DOHH2 (cell line): ENCODE results near the gene DNASE1.

Source experiments
- H3F3A ChIP-seq: fragments of 200-600 bp; sonication (generic), shearing (Covaris generic); 2 replicates; pipeline ENCODE4 v1.6.0; 2016; ENCODE audit warnings: antibody characterized with exemption, mild to moderate bottlenecking; ENCODE audit not compliant: control insufficient read depth, insufficient read depth
- H3K27ac ChIP-seq: fragments of 200-600 bp; sonication (generic); 2 replicates; pipeline ENCODE4 v1.5.1; 2014; ENCODE audit warnings: low read depth, mild to moderate bottlenecking, low read length, moderate library complexity
- H3K27me3 ChIP-seq: fragments of 200-600 bp; sonication (generic); 2 replicates; pipeline ENCODE4 v1.6.1; 2014; ENCODE audit warnings: mild to moderate bottlenecking, low read length, mixed read lengths; ENCODE audit not compliant: control insufficient read depth
- H3K36me3 ChIP-seq: fragments of 200-600 bp; sonication (generic); 2 replicates; pipeline ENCODE4 v1.6.1; 2014; ENCODE audit warnings: mild to moderate bottlenecking, low read length, moderate library complexity, mixed read lengths; ENCODE audit not compliant: control insufficient read depth
- H3K4me1 ChIP-seq: fragments of 200-600 bp; sonication (generic); 2 replicates; pipeline ENCODE4 v1.6.1; 2014; ENCODE audit warnings: mild to moderate bottlenecking, low read length, mixed read lengths; ENCODE audit not compliant: control insufficient read depth
- H3K4me2 ChIP-seq: fragments of 200-600 bp; sonication (generic); 2 replicates; pipeline ENCODE4 v1.6.0; 2014; ENCODE audit warnings: mild to moderate bottlenecking, low read length, moderate library complexity
- H3K4me3 ChIP-seq: fragments of 200-600 bp; sonication (generic); 2 replicates; pipeline ENCODE4 v1.5.1; 2014; ENCODE audit warnings: mild to moderate bottlenecking, low read length, mixed read lengths
- H3K79me2 ChIP-seq: fragments of 200-600 bp; sonication (generic); 2 replicates; pipeline ENCODE4 v1.6.1; 2014; ENCODE audit warnings: mild to moderate bottlenecking, low read length, mixed read lengths; ENCODE audit not compliant: control insufficient read depth
- H3K9me2 ChIP-seq: fragments of 200-600 bp; sonication (generic); replicated peaks from 2 replicates; pipeline ENCODE4 v1.6.1; 2014; ENCODE audit warnings: mild to moderate bottlenecking, low read length, mixed read lengths; ENCODE audit not compliant: control insufficient read depth
- H3K9me3 ChIP-seq: fragments of 200-600 bp; sonication (generic); 2 replicates; pipeline ENCODE4 v1.6.1; 2014; ENCODE audit warnings: antibody characterized with exemption, low read length, mixed read lengths; ENCODE audit not compliant: control insufficient read depth, insufficient read depth
- H4K20me1 ChIP-seq: fragments of 200-600 bp; sonication (generic); 2 replicates; pipeline ENCODE4 v1.6.0; 2014; ENCODE audit warnings: low read depth, mild to moderate bottlenecking, antibody characterized with exemption, low read length, moderate library complexity; ENCODE audit not compliant: control insufficient read depth, insufficient read depth
- CTCF ChIP-seq: fragments of 200-600 bp; sonication (generic); IDR thresholded peaks from one replicate; pipeline ENCODE4 v1.5.1; 2014; ENCODE audit warnings: antibody characterized with exemption, mild to moderate bottlenecking, low read depth, low read length; ENCODE audit not compliant: poor library complexity, severe bottlenecking
- EZH2phosphoT487 ChIP-seq: fragments of 200-600 bp; sonication (generic); IDR thresholded peaks from 2 replicates; pipeline ENCODE4 v1.6.1; 2017; ENCODE audit warnings: borderline replicate concordance, mild to moderate bottlenecking, antibody characterized with exemption, low read length, moderate library complexity, mixed read lengths

The DNASE1 gene

GRCh38 chr16:3669082-3669481 is 14.6 kb downstream of the DNASE1 start:
- Histone ChIP-seq H3K36me3 (peaks cover 80% of the 10 kb centered on the region), H3K27ac (no peak overlapping the region), H3K9me3 (no peaks in the 10 kb centered on the region), H3K4me3 (no peak overlapping the region), H3K9me2 (no peaks in the 10 kb centered on the region), H3K79me2 (no peaks in the 10 kb centered on the region), H3K27me3 (no peaks in the 10 kb centered on the region), H3K4me2 (no peak overlapping the region), H3F3A (peaks cover 12% of the 10 kb centered on the region), H4K20me1 (no peaks in the 10 kb centered on the region; the same call in 1 of the 2 replicates), H3K4me1 (no peaks in the 10 kb centered on the region)
- no peak for TF ChIP-seq CTCF
- no peak for TF ChIP-seq EZH2phosphoT487

- peaks cover 80% of the 10 kb centered on the region for H3K36me3 ChIP-seq
- H4K20me1 ChIP-seq: no peaks in the 10 kb centered on the region; the same call in 1 of the 2 replicates
- H3K4me3 ChIP-seq: no peak overlapping the region
- no peaks in the 10 kb centered on the region for H3K79me2 ChIP-seq
- no peaks in the 10 kb centered on the region for H3K9me2 ChIP-seq
- H3K27ac ChIP-seq: no peak overlapping the region
- H3K9me3 ChIP-seq: no peaks in the 10 kb centered on the region
- peaks cover 12% of the 10 kb centered on the region for H3F3A ChIP-seq
- no peaks in the 10 kb centered on the region for H3K27me3 ChIP-seq
- TF ChIP-seq CTCF (no peak), EZH2phosphoT487 (no peak)
- H3K4me1 ChIP-seq: no peaks in the 10 kb centered on the region
- no peak overlapping the region for H3K4me2 ChIP-seq
Measured at GRCh38 chr16:3670711-3671110, 16.2 kb downstream of the DNASE1 start.

GRCh38 chr16:3671424-3671823 is 16.9 kb downstream of the DNASE1 start:
- no peaks in the 10 kb centered on the region for H3K27me3 ChIP-seq
- no peak overlapping the region for H3K27ac ChIP-seq
- H3K4me3 ChIP-seq: no peak overlapping the region
- H3K9me2 ChIP-seq: no peaks in the 10 kb centered on the region
- H3K36me3 ChIP-seq: peaks cover 80% of the 10 kb centered on the region
- H3F3A ChIP-seq: peaks cover 5% of the 10 kb centered on the region
- H3K4me2 ChIP-seq: no peak overlapping the region
- TF ChIP-seq EZH2phosphoT487: no peak
- no peak for TF ChIP-seq CTCF
- H3K79me2 ChIP-seq: no peaks in the 10 kb centered on the region
- H3K4me1 ChIP-seq: no peaks in the 10 kb centered on the region
- H3K9me3 ChIP-seq: no peaks in the 10 kb centered on the region
- no peaks in the 10 kb centered on the region for H4K20me1 ChIP-seq
